Measurements from ENCODE around the gene RNF213. TPM values are rescaled to one million over a fixed set of nuclear protein-coding genes. Genes with fewer than 3 reads are reported as not detected.

RNF213 gene
- total RNA-seq, 1 experiment from 2014 or later, result 23.8 TPM

DNA sequence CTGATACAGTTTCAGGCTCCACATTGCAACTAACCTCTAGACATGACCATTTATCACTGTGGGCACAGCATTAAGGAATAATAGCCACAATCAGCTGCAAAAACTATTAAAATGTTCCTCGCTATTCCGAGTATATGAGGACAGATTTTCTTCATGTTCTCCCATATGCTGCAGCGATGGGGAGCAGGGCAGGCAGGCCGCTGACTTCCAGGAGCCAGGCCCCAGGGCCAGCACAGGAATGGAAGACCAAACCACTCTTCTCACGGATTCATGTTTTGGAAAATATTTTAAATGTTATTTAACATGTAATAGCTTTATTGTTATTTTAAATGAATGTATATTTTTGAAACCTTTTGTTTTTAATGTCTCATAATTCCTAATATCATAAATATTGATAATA, 110.5 kb downstream of the RNF213 start:
- no peak for DNase-seq (ENCODE audit: low read depth)

DNA sequence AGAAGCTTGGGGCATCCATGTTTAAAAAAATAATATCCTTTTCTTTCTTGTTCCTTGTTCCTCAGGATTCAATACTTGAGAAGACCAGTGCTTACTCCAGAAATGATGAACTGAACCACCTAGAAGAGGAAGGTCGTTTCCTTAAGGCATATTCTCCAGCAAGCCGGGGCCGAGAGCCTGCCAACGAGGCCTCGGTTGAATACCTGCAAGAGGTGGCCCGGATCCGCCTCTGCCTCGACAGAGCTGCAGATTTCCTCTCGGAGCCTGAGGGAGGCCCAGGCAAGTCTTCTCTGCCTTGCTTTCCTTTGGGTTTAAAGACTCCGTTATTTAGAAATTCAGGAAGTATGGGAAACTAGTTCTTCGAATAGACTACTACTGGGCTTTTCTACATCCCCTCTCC, 111.8 kb downstream of the RNF213 start:
- no peak for DNase-seq (ENCODE audit: low read depth)

DNA sequence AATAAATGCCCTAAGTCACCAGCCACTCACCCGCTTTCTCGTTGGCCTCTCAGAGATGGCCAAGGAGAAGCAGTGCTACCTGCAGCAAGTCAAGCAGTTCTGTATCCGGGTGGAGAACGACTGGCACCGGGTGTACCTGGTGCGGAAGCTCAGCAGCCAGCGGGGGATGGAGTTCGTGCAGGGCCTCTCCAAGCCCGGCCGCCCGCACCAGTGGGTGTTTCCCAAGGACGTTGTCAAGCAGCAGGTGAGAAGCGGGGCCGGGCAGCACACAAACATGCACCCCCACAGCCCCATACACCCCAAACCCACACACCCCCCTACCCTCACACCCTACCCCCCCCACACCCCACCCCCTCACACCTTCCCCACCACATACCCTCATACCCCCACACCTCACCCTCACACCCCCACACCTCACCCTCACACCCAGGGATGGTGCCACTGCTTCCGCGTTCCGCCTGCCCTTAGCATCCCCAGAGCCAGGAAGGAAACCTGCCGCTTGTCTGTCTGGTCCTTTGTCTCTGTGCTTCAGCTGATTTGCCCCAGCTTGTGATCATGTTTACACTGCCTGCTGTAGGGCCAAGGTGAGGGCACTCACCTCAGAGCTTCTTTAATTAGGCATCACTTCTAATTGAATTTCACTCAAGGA, 112.4 kb downstream of the RNF213 start:
- DNase-seq (ENCODE audit: low read depth), result no peak

DNA sequence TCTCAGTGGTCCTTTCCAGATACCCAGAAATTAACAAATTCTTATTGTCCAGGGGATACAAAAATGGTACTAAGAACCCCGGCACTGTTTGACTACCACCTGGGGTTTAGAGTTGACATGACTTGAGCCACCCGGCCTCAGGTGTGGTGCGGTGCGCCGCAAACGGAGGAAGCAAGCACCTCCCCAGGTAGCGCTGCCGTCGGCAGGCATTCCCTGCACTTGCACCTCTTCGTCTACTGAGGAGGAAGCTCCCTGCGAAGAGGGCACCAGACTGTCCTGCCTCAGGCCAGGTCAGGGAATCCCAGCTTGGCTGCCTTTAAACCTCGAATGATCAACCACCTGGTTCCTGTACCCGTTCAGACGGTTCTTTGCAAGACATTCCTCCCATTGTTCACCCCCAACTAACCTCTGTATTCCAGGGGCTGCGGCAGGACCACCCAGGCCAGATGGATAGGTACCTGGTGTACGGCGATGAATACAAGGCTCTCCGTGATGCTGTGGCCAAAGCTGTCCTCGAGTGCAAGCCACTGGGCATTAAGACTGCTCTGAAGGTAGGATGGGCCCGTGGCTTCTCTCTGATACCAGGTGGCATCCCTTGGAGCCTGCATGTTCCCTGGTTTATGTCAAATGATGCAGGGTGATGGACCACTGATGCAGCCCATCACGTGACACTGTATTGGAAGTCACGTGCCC, 113.5 kb downstream of the RNF213 start:
- no peak for DNase-seq (ENCODE audit: low read depth)

DNA sequence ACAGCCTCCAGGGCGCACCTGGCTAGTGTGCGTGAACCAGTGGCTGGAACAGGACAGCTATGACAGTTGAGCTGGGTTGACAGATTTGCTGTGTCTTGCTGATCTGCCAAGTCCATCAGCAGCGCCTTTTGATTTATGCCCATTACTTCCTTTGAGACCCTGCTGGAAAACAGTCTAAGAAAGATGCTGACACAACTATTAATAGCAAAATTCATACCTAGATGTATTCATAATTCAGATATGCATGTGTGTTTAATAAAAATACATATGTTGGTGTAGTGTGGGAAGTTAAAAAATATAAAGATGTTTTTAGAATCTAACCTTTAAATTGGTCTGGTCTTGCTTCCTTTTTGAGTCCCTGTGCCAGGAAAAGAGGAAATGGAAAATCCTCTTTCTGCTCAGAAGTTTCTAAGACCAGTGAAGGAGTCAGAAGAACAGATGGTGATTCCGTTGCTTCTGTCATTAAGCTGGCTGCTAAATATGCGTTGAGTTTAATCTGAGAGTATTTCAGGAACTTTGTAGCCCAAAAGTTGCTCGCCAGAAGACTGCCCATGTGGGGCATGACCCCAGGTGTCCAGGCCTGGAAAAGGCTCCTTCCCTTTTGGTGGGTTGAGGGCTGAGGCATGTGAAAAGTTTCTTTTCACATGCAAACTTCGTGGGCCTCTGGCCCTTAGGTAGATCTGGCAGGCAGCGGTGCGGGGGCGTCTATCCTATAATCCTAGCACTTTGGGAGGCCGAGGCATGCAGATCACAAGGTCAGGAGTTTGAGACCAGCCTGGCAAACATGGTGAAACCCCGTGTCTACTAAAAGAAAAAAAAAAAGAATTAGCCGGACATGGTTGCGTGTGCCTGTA, 114.3 kb downstream of the RNF213 start:
- no peak for DNase-seq (ENCODE audit: low read depth)

DNA sequence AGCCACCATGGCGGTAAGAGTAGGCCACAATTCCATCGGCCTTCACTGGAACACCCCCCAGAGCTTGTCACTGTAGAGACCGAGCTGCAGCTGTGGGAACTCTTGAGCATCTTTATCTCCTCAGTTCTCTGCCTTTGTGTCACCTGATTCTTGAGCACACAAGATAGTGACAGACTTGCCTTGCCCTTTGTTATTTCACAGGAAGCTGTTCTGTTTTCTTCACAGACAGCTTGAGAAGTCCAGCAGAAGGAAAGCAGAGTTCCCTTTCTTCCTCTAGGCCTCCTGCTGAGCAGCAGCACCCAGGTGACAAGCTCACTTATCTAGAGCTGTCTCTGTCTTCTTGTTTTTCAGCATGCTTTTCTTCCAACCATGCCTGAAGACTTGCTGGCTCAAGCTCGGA, 115.9 kb downstream of the RNF213 start:
- no peak for DNase-seq (ENCODE audit: low read depth)

DNA sequence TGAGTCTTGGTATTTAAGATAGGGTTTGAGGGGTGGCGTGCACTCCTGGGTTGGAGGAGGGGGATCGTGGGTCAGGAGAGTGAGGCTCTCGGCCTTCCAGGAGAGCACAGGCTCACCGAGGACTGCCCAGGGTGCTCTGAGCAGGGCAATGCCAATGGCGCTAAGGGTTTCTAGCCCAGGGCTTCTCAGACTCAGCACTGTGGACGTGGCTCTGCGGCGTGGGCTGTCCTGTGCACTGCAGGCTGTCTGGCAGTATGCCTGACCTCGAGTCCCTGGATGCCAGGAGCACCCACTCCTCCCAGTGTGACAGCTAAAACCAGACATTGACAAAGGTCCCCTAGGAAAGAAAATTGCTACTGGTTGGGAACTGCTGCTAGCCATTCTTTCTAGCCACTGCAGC, 117.1 kb downstream of the RNF213 start:
- DNase-seq (ENCODE audit: low read depth), result no peak

DNA sequence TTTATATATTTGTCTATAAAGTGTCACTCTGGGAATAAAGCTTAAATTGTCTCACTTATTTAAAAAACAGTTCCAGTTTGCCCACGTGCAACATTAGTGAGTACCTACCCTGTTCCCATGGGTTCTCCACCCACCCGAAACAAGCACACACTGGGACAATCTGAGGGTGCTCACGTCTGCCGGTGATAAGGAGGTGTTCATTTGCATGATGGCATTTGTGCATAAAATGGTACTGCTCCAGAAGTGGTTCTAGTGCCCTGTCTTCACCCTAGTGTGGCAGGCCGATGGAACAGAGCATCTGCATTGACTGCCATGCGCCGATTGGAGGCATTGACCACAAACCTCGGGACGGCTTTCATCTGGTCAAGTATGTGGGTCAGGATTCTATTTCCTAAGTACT, 118.7 kb downstream of the RNF213 start:
- DNase-seq (ENCODE audit: low read depth), result no peak

DNA sequence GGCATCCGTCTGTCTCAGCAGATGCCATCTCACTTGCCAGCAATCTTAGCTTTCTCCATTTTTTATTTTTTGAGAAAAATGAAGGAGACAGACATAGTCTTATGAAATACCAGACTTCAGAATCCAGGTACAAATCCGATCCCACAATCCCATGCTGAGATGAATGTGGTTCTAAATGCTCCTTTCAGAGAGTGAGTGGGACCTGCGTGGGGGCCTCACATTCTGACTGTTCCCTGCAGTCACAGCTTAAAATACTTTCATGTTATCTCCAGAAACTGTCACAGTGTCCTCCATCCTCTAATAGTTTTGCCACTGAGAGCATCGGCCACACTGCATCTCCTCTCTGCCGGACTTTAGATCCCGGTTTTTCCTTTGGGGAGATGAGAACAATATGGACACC, 119.4 kb downstream of the RNF213 start:
- no peak for DNase-seq (ENCODE audit: low read depth)

DNA sequence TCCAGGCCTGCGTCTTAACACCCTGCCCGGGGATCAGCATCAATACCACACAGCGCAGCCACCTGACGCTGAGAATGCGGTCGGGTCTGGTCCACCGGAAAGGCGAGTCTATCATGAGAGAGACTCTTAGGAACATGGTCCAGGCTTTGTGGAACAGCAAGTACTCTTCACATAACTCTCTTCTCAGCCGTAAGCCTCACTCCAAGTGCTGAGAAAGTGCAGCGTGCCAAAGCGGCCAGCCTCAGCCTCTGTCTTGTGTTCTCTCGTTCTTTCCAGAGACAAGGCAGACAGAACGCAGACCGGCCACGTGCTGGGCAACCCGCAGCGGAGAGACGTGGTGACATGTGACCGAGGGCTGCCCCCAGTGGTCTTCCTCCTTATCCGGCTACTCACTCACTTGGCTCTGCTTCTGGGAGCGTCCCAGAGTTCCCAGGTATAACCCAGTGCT, 119.9 kb downstream of the RNF213 start:
- DNase-seq (ENCODE audit: low read depth), result no peak

DNA sequence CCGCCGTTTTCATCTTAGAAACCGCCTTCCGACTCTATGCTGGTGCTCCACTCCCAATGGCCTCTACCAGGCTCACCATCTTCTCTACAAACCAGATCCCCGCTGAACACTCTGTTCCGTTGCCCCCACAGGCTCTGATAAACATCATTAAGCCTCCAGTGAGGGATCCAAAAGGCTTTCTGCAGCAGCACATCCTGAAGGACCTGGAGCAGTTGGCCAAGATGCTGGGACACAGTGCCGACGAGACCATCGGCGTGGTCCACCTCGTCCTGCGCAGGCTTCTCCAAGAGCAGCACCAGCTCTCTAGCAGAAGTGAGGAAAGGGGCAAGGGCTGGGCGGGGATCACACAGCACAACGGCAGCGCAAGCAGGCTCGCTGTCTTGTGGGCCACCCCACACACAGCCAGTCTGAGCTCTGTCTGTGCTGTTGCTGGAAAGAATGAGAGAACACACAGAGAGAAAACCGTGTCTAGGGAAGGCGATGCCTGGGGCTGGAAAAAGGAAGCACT, 120.8 kb downstream of the RNF213 start:
- no peak for DNase-seq (ENCODE audit: low read depth)

DNA sequence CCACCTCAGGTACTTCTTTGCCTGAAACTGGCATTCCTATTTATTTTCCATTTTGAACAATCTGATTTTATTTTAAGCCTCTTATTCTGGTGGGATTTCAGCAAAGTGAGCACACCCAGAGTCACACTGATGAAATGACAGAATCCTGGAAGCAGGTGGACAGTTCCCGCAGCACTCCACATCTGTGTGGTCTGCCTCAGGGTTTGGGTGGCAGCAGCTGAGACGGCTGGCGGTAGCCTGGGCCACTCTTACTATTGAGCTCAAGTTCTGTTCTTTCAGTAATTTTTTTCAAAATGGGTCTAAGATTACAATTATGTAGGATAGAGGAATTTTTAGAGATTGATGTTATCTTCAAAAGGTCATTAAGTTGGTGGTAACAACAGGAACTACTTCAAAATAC, 121.8 kb downstream of the RNF213 start:
- no peak for DNase-seq (ENCODE audit: low read depth)

DNA sequence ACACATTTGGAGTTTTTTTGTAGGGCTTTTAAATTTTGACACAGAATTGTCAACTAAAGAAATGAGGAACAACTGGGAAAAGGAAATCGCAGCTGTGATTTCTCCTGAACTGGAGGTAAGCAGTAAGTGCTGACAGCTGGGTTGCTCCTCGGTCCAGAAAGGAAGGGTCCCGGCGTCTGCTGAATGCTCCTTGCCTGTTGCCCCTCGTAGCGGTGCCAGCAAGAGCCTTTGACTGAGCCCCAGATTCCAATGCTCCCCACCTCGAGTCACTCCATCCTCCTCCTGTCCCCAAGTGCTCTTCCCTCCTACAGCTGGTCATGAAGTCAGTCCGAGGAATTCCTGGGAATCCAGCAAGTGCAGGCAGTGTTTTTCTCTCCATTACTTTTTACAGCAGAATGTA, 122.3 kb downstream of the RNF213 start:
- no peak for DNase-seq (ENCODE audit: low read depth)

DNA sequence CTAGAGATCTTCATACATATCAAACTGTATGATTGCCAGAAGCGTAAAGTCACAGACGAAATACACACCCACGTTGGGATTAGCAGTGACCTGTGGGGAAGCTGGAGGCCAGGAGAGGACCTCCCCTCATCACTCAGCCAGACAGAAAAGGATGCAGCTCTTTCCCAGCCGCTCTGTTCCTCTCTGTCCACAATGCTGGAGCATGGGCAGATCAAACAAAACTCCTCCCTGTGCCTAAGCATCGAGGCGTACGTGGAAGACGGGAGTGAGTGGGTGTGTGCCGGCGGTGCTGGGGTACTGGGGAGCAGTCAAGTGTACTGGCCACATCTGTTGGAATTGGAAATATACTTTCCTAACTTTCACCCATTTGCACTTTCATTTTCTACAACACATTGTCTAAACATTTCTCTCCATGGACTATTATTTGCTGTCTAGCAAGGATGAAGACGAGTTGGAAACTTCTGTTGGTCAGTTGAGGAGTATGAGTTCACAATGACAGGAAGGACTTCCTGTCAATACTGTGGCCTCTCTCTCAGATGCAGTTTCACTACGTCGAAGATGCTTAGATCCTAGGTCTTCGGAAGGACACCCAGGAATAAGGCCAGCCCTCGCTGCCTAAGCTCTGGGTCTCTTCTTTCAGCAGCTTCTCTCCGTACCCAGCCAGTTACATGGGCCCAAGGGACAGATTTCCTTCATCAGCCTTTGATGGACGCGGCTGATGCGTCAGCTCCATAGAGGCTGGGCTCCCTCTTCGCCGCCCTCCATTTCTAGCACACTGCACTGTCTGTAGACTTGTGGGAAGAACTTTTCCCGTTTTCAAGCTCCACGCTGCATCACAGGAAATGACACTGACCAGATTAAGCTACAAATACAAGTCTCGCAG, 123.7 kb downstream of the RNF213 start:
- DNase-seq (ENCODE audit: low read depth), result no peak

DNA sequence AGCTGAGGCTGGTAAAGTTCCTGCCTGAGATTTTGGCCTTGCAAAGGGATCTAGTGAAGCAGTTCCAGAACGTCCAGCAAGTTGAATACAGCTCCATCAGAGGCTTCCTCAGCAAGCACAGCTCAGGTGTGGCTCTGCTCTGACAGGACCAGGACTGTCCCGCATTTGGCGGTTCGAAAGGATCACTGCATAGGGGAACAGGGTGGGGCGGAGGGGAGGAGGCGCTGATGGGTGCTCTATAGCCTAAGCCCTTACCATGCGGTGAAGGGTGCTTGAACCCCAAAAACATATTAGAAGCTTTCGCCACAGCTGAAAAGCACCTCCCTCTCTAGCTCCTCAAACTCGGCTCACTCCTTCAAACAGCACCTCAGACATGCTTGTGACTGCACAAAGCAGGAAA, 124.4 kb downstream of the RNF213 start:
- DNase-seq (ENCODE audit: low read depth), result no peak

DNA sequence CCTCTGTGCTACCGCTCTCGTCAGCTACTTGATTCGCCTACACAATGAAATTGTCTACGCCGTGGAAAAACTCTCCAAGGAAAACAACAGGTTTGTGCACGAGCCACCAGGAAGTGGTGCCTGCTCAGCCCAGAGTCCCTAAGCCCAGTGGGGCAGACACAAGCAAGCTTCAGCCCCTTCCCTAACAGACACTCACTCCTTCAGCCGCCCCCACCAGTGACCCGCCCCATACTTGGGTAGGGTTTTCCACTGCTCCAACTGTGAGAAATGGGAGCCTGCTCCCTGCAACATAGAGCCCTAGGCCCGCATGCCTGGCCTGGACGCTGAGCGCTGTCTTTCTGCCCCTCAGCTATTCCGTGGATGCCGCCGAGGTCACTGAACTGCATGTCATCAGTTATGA, 125.7 kb downstream of the RNF213 start:
- DNase-seq (ENCODE audit: low read depth), result no peak

DNA sequence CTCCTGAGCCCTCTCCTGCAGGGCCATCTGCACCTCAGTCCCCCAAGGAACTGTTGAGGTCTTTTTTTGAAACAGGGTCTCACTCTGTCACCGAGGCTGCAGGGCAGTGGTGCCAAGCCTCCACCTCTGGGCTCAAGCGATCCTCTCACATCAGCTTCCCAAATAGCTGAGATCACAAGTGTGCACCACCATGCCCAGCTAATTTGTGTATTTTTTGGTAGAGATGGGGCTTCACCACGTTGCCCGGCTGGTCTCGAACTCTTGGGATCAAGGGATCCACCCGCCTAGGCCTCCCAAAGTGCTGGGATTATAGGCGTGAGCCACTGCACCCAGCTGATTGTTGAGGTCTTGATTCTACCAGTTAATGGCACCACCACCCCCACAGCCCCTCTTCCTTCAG, 126.4 kb downstream of the RNF213 start:
- no peak for DNase-seq (ENCODE audit: low read depth)

DNA sequence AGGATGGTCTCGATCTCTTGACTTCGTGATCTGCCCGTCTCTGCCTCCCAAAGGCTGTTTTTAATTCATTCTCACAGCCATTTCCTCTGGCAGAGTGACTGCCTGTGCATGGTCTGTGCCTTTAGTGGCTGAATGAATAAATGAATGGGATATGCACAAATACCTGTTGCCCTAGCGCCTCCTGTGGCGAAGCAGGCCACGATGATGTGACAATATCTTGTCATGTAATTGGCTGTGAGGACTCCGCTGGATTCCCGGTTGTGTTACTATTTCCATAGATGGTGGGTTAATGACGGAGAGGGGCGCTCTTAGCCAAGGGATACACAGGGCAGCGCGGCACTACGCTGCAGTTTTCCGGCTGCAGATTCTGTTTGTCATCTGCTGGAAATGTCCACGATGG, 127.5 kb downstream of the RNF213 start:
- DNase-seq (ENCODE audit: low read depth), result no peak

DNA sequence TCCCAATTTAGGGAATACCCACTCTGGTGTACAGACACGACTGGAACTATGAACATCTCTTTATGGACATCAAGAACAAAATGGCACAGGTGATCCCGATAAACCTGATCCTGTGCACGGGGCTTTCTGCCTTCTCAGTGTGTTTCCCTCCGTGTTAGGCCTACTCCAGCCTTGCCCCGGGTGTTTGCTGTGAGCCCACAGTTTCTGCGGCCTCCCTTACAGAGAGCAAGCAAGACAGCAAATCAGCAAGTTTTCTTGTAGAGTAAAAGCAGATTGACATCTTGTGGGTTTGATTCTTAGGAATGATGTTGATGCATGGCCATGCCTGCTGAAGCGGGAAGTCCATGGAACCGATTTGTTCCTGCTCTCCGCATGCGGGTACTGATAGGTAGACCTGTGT, 127.9 kb downstream of the RNF213 start:
- DNase-seq (ENCODE audit: low read depth), result no peak

DNA sequence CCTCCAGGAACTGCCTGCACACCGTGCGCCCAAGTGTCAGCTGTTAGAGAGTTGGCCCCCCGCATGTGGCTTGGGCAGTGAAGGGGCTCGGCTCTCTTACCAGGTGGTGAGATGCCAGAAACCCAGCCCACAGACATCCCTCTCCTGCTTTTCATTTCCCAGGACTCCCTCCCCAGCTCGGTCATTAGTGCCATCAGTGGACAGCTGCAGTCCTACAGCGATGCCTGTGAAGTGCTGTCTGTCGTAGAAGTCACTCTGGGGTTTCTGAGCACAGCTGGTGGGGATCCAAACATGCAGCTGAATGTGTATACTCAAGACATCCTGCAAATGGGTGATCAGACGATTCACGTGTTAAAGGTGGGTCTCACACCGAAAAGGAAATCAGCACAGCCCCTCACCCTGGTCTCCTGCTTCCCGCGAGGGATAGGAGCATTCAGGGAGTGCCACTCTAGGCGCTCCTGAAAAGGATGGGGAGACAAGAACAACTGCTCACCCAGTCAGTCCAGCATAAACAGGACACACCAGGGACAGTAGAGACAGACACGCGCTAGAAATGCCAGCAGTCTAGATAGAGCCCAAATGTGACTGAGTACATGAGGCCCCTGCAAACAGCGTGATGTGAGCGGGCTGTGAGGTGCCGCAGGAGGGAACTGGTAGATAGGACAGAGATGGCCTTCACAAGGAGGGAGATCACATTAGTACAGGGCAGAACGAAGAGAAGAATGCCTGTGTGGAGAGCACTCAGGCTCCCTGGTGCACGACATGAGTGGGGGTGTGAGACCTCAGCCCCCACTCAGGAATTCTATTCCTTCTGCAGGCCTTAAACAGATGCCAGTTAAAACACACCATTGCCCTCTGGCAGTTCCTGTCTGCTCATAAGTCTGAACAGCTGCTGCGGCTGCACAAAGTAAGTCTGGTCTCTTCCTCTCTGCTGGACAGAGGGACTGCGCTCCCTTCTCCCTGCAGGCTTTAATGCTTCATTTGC, 128.7 kb downstream of the RNF213 start:
- peak; percentile 46 for DNase-seq (ENCODE audit: low read depth)
